Heart right ventricle (tissue), 16 donors: Measurements from ENCODE around the gene CDK11B. TPM values are rescaled to one million over a fixed set of nuclear protein-coding genes. Genes with fewer than 3 reads are reported as not detected.
"Not testable (repeated sequence)": the region's sequence is repeated elsewhere in the genome, so short reads cannot be mapped to it uniquely, and the experiment has no call there.

ENCODE experiments used
- ATAC-seq, 8 donors: fragments of 200-7000 bp; cut with Tn5 transposase; one replicate each; pipeline ENCODE4 v1.9.1; 2020; ENCODE audit warnings: mild to moderate bottlenecking in 8 of 8, moderate library complexity in 8 of 8, moderate number of reproducible peaks in 1 of 8
- DNase-seq, 2 donors: peaks; one replicate each; pipeline ENCODE4 v3.0.0-alpha.2; 2020
- H3K27ac ChIP-seq, 10 donors: fragments of 200-600 bp; sonication (generic) in 2 of 10; one replicate each; pipeline versions ENCODE4 v1.5.0 to v1.8.0; 2020 to 2022; ENCODE audit warnings: mild to moderate bottlenecking in 3 of 10
- H3K27me3 ChIP-seq, 7 donors: fragments of 200-600 bp; one replicate each; pipeline ENCODE4 v1.8.0; 2021 to 2022; ENCODE audit warnings: mild to moderate bottlenecking in 2 of 7
- H3K36me3 ChIP-seq, 9 donors: fragments of 200-600 bp; sonication (generic) in 1 of 9; one replicate each; pipeline versions ENCODE4 v1.5.0 to v1.8.0; 2020 to 2022; ENCODE audit warnings: mild to moderate bottlenecking in 2 of 9
- H3K4me1 ChIP-seq, 9 donors: fragments of 200-600 bp; sonication (generic) in 1 of 9; one replicate each; pipeline versions ENCODE4 v1.5.0 to v1.8.0; 2020 to 2022; ENCODE audit warnings: mild to moderate bottlenecking in 4 of 9
- H3K4me3 ChIP-seq, 10 donors: fragments of 200-600 bp; sonication (generic) in 2 of 10; one replicate each; pipeline versions ENCODE4 v1.5.0 to v1.8.0; 2020 to 2022; ENCODE audit warnings: mild to moderate bottlenecking in 7 of 10, moderate library complexity in 2 of 10
- H3K9me3 ChIP-seq, 11 donors: fragments of 200-600 bp in 10 of 11; sonication (generic) in 2 of 11; one replicate each; pipeline versions ENCODE4 v1.5.0 to v1.8.0; 2013 to 2022; ENCODE audit warnings: mild to moderate bottlenecking in 2 of 11, control low read depth in 1 of 11, moderate library complexity in 1 of 11
- WGBS, 2 donors: extraction: QIAGEN DNeasy Blood & Tissue Kit; methylation state at CpG; one replicate each; pipeline ENCODE4 v1.1.7; 2013; ENCODE audit warnings: inconsistent platforms in 1 of 2; 5-methylcytosine and 5-hydroxymethylcytosine counted together
- intact Hi-C, 10 donors: fragments of 100-400 bp; cut with DNase I; formaldehyde crosslinking; loops; one replicate each; pipeline versions ENCODE4 v1.11.1 to v1.14.2; 2022
- polyA plus RNA-seq, 2 donors: library from polyadenylated mRNA; stranded (reverse); fragments of 200-250 nt; gene quantifications; one replicate each; pipeline ENCODE4 v1.2.3, GENCODE V29; 2013
- total RNA-seq, 10 donors: library from RNA; stranded (reverse); fragmentation: NEBNext Ultra II Directional in 3 of 10; extraction: Animal tissue kit (Norgen Biotek cat#: 25700) in 3 of 10; gene quantifications; one replicate each; pipeline versions ENCODE4 v1.2.1 to v1.2.4, GENCODE V29; 2021 to 2023
- TF ChIP-seq, protein P1 (sequence below), 9 donors: fragments of 200-600 bp; sonication (generic) in 2 of 9; IDR thresholded peaks; one replicate each; pipeline versions ENCODE4 v1.5.0 to v1.8.0; 2021 to 2022; ENCODE audit warnings: antibody characterized with exemption in 9 of 9, mild to moderate bottlenecking in 5 of 9, moderate library complexity in 1 of 9
- donor health status: Arrhythmogenic right ventricular cardiomyopathy.
- donor health status: ischemic (EF 13 %, LVEDD 7.1; RV severe dilation, severe dysfunction).
- donor health status: healthy with polysubstance abuse.
- donor health status: DM: no; HTN: yes; CAD: no.
- donor health status: DM: no; HTN: no; CAD: no.
- donor health status: ischemic (EF 25% LVEDD 6.9; RV normal size, moderate dysfunction).
- donor health status: ischemic (EF 25% LVEDD 5.7; RV mildly dilated, moderate dysfunction).
- donor health status: healthy.
- donor health status: DM: yes; HTN: yes; CAD: no.
- donor health status: Ischemic cardiomyopathy.
- donor health status: ischemic (EF 35%, LVEDD 5.7; RV mildly dilated, moderate dysfunction).
- donor health status: nonischemic (EF 11% LVEDD 7.7; RV severe dilation, severe dysfunction).
- donor health status: DM: yes; HTN: yes; CAD: no.
- donor health status: PGD.
- donor health status: ischemic (EF 29% LVEDD 5.4; RV normal size, mild dysfunction).
- donor health status: nonischemic (EF 23%, LVEDD 6.1; RV moderate dilation, normal function).

The CDK11B gene
- total and polyA plus RNA-seq, 12 donors = 20.9 to 34.1 (median 24.2) TPM

DNA sequence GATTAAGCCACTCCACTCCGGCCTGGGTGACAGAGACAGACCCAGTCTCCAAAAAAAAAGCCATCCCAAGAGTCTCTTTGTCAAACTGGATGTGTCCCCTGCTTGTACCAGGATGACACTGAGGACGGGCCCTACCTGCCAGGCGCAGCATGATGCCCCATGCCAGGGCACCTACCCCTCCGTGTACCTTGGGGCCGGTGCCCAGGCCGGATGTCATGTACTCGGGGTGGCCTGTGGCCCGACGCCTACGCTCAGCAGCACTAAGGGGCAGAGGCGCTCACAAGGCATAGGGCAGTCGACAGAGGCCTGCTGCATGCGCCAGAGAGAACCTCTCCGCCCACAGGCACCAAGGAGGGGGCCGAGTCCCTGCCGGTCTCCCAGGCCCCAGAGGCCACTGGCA is 19.4 kb downstream of the CDK11B start:
- DNase-seq, ATAC-seq, intact Hi-C loops, H3K9me3 ChIP-seq, H3K27ac ChIP-seq, H3K4me1 ChIP-seq, H3K27me3 ChIP-seq, H3K4me3 ChIP-seq: not testable (repeated sequence)
- H3K36me3 ChIP-seq = peaks cover 0 to 46% (median 8%) of the 10 kb centered on the region in 9 donors
- WGBS, 2 donors = 90 to 96% methylated on average over 15 to 16 of the region's 16 CpGs

DNA sequence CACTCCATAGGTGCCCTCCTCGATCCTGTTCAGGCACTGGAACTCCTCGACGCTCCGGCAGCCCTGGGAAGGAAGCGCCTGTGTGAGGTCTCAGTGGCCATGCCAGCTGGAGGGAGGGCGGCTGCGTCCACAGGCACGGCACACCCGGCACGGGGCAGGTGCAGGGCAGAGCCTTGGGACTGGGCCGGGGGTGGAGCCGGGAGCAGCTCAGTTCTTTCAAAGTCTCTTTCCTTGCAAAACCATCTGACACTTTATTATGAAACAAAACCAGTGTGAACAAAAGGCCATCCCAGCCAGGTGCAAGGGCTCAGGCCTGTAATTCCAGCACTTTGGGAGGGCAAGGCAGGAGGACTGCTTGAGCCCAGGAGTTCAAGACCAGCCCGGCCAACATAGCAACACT is 20.3 kb downstream of the CDK11B start:
- H3K27me3 ChIP-seq, H3K4me3 ChIP-seq, H3K27ac ChIP-seq, H3K9me3 ChIP-seq, intact Hi-C loops, H3K4me1 ChIP-seq, ATAC-seq, DNase-seq: not testable (repeated sequence)
- 91 to 99% methylated on average over 8 to 9 of the region's 13 CpGs for WGBS, 2 donors
- H3K36me3 ChIP-seq = peaks cover 0 to 46% (median 8%) of the 10 kb centered on the region in 9 donors

DNA sequence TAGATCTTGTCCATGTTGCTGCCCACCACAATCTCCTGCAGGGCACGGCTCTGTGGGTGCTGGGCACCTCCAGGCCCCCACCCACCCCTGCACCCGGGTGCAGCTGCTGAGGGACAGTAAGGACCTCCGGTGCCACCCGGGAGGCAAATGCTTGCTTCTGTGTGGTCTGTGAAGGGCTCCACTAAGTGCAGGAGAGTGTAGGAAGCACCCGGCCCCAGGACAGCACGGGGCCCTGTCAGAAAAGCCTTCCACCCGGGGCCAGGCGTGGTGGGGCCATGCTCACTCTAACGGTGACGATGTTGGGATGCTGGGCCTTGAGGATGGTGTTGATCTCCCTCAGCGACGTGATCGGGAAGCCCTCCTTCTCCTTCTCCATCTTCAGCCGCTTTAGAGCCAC is 21.3 kb downstream of the CDK11B start:
- ATAC-seq, H3K9me3 ChIP-seq, H3K27ac ChIP-seq, H3K27me3 ChIP-seq, DNase-seq, H3K4me3 ChIP-seq, intact Hi-C loops, H3K4me1 ChIP-seq: not testable (repeated sequence)
- peaks cover 0 to 43% (median 8%) of the 10 kb centered on the region in 9 donors for H3K36me3 ChIP-seq
- 87 to 93% methylated on average over 14 of the region's 14 CpGs for WGBS, 2 donors

DNA sequence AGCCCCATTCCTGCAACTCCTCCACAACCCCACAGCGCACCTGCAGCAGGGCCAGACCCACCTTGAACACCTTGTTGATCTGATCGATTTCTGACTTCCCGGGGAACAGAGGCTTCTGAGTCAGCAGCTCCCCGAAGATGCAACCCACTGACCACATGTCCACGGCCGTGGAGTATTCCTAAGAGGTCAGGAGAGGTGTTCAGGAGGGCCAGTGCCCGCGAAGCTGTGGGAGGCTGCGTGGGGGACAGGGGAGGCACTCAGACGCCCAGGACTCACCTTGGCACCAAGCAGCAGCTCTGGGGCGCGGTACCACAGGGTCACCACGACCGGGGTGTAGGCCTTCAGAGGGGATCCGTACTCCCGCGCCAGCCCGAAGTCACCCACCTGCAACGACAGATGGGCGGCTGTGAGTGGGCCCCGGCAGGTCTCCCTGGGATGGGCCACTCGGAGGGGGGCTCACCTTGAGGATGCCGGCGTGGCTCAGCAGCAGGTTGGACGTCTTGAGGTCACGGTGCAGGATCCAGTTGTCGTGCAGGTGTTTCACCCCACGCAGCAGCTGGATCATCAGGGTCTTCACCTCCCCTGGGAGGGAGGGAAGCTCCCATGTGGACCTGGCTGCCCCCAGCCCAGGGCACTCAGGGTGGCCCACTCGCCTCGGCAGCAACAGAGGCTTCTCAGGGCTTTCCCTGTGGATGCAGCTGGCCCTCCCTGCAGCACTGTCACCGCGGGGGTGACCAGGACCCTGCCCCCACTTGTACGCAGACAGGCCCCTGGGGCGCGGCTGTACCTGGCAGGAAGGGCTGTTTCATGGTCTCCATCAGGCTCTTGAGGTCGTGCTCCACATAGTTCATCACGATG is 22.0 kb downstream of the CDK11B start:
- H3K36me3 ChIP-seq = peaks cover 0 to 43% (median 8%) of the 10 kb centered on the region in 9 donors
- H3K27me3 ChIP-seq, H3K27ac ChIP-seq, H3K4me1 ChIP-seq, DNase-seq, ATAC-seq, H3K4me3 ChIP-seq, H3K9me3 ChIP-seq, intact Hi-C loops: not testable (repeated sequence)
- 90 to 95% methylated on average over 37 of the region's 37 CpGs for WGBS, 2 donors

DNA sequence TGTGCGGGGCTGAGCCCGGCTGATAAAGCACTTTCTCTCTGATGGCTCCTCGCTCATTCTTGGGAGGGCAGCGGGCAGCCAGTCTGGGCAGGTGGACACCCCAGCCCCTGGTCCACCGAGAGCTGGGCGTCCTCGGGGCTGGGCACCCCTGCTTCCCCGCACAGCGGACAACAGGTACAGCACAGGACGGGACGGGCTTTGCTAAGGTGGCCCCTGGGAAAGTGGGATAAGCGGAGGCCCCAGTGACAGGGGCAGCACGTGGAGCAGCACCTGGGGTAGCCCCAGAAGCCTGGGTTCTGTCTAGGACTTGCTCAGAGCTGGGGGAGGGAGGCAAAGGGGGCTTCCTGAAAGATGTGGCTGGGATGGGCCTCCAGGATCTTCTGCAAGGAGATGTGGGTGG is 24.2 kb downstream of the CDK11B start:
- peaks cover 0 to 25% (median 14%) of the 10 kb centered on the region in 7 donors for H3K27me3 ChIP-seq
- WGBS, 2 donors = 93% methylated on average over 9 of the region's 13 CpGs
- ATAC-seq, H3K27ac ChIP-seq, intact Hi-C loops, H3K4me3 ChIP-seq, H3K9me3 ChIP-seq, DNase-seq: not testable (repeated sequence)
- peaks cover 0 to 31% (median 8%) of the 10 kb centered on the region in 9 donors for H3K36me3 ChIP-seq
- peaks cover 0 to 18% (median 8%) of the 10 kb centered on the region in 9 donors for H3K4me1 ChIP-seq

DNA sequence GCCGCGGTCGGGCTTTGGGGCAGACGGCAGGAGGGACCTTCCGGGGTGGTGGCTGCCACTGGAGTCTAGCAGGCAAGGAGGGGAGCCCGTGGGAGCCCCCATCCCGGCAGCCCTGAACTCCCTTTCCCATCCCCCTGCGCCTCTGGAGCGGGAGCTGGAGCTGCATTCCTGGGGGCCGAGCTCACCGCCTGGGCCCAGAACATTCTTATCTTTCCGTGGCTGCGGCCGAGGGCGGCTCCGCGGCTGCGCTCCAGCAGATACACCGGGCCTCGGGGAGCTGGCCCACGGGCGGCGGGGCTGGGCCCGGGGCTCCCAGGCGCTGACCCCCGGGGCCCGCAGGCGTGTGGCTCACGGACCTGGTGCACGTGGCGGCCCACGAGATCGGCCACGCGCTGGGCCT is 25.4 kb downstream of the CDK11B start:
- intact Hi-C loops, H3K9me3 ChIP-seq, H3K4me3 ChIP-seq, H3K27ac ChIP-seq, DNase-seq: not testable (repeated sequence)
- peak in 7 of 8 donors; percentile 9 to 57 (median 47) for ATAC-seq
- WGBS, 2 donors = no CpG with 5 or more reads among the region's 35 CpGs
- H3K27me3 ChIP-seq = peaks cover 0 to 36% (median 15%) of the 10 kb centered on the region in 7 donors
- H3K4me1 ChIP-seq = peaks cover 0 to 18% (median 8%) of the 10 kb centered on the region in 9 donors
- peaks cover 0 to 33% (median 15%) of the 10 kb centered on the region in 9 donors for H3K36me3 ChIP-seq

DNA sequence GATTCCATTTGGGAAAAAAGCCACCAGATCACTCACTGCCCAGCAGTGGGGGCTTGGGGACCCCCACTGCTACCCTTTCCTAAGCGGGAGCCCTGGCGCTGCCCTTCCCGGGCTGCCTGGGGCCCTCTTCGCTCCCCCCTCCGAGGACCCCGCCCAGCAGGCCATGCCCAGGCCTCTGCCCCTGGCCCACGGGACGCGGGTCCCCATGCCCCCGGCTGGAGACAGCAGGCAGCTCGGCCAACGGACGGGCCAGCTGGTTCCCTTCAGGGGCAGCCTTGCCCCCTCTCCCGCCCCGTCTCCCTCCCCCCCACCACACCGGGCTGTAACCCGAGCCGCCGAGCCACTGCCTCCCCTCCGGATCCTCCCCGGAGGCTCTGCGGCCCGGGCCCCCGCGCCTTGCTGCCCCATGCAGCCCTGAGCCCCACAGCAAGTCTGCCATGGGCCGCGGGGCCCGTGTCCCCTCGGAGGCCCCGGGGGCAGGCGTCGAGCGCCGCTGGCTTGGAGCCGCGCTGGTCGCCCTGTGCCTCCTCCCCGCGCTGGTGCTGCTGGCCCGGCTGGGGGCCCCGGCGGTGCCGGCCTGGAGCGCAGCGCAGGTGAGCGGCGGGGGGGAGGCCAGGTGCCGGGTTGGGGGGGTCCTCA is 26.9 kb downstream of the CDK11B start, which contains the start of gene MMP23B:
TSS of gene MMP23B (plus strand) at position 392 of the 639 bp plus-strand sequence. CDS start at position 438, 46 bp downstream.
- peak within 1 kb of the TSS; percentile 52 to 92 (median 82) for H3K27ac ChIP-seq
- H3K4me1 ChIP-seq = peaks cover 0 to 18% (median 8%) of the 10 kb centered on the region in 9 donors
- ATAC-seq (peak; percentile 1 to 24 (median 8)), DNase-seq (peak in 1 of 2 donors; percentile 41)
- no peaks in the 10 kb centered on the region for H3K9me3 ChIP-seq
- intact Hi-C loops = no loop called here
- peaks cover 0 to 34% (median 15%) of the 10 kb centered on the region in 9 donors for H3K36me3 ChIP-seq
- 6 to 12% methylated on average over 36 to 48 of the region's 48 CpGs for WGBS, 2 donors
- H3K4me3 ChIP-seq = peak within 1 kb of the TSS in 9 of 10 donors; percentile 19 to 47 (median 45)
- H3K27me3 ChIP-seq = peaks cover 0 to 41% (median 15%) of the 10 kb centered on the region in 7 donors
- TF ChIP-seq, protein P1, sequence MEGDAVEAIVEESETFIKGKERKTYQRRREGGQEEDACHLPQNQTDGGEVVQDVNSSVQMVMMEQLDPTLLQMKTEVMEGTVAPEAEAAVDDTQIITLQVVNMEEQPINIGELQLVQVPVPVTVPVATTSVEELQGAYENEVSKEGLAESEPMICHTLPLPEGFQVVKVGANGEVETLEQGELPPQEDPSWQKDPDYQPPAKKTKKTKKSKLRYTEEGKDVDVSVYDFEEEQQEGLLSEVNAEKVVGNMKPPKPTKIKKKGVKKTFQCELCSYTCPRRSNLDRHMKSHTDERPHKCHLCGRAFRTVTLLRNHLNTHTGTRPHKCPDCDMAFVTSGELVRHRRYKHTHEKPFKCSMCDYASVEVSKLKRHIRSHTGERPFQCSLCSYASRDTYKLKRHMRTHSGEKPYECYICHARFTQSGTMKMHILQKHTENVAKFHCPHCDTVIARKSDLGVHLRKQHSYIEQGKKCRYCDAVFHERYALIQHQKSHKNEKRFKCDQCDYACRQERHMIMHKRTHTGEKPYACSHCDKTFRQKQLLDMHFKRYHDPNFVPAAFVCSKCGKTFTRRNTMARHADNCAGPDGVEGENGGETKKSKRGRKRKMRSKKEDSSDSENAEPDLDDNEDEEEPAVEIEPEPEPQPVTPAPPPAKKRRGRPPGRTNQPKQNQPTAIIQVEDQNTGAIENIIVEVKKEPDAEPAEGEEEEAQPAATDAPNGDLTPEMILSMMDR (IDR thresholded peaks at IDR 0.05) = no peak
